A549 (cell line): ENCODE data around the gene TRAK1.

Experiments used
- CHD2 ChIP-seq: fragments of 150-350 bp; IDR thresholded peaks from 2 replicates; pipeline ENCODE4 v1.6.1; 2014; ENCODE audit warnings: low read length; ENCODE audit not compliant: partially characterized antibody
- CTCF ChIP-seq: fragments of >200 bp; sonication (Bioruptor Twin); formaldehyde crosslinking; IDR thresholded peaks from 3 replicates; pipeline ENCODE4 v1.5.1; 2016
- FOXS1 ChIP-seq: fragments of 250-450 bp; sonication (Bioruptor Pico); IDR thresholded peaks from 2 replicates; pipeline ENCODE4 v1.5.0; 2020; ENCODE audit warnings: mild to moderate bottlenecking, moderate library complexity
- POLR2A ChIP-seq: IDR thresholded peaks from 2 replicates; pipeline ENCODE4 v1.6.1; 2012; ENCODE audit warnings: mild to moderate bottlenecking, low read length
- RAD21 ChIP-seq, 2 experiments: fragments of >200 bp in 1 of 2; sonication (Bioruptor Twin) in 1 of 2; formaldehyde crosslinking in 1 of 2; IDR thresholded peaks in 1 of 2; conservative IDR thresholded peaks in 1 of 2; 2 replicates in 1 of 2; 3 replicates in 1 of 2; pipeline ENCODE4 v1.6.1; 2012 to 2018; ENCODE audit warnings: inconsistent platforms in 1 of 2
- RFX5 ChIP-seq: fragments of 450-650 bp; IDR thresholded peaks from 2 replicates; pipeline ENCODE4 v1.7.1; 2014; ENCODE audit warnings: antibody characterized with exemption, mild to moderate bottlenecking, moderate library complexity
- TP53 ChIP-seq: fragments of 250-450 bp; sonication (Bioruptor Pico); IDR thresholded peaks from 2 replicates; pipeline ENCODE4 v1.5.0; 2021; ENCODE audit warnings: mild to moderate bottlenecking, moderate library complexity
- TF ChIP-seq, protein P1 (sequence below): IDR thresholded peaks from 2 replicates; pipeline ENCODE4 v1.6.1; 2012

DNA sequence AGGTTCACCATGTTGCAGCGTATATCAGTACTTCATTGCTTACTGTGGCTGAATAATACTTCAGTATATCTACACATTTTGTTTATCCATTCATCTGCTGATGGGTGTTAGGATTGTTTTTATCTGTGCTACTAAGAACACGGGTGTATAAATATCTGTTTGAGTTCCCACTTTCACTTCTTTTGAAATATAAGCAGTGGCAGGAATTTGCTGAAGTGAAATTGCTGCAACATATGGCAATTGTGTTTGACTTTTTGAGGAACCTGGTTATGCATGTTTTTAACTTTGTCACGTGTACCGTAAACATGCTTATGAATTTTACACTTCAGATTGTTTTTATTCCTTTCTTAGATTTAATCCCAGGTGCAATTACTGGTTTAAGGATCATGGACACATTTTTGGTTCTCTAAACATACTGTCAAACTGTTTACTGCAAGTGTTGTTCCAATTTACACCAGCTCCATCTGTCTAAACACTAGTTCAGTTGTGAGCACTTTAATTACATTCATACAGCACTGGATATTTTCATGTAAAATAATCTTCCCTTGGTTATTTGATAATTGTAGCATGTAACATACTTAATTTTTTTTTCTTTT, 23.1 kb downstream of the TRAK1 start:
- TF ChIP-seq CTCF, result no peak
- TF ChIP-seq TP53 (CRISPR knock-in tag), result no peak
- no peak for TF ChIP-seq CHD2
- TF ChIP-seq POLR2A, result no peak
- no peak for TF ChIP-seq RAD21 (conservative IDR thresholded peaks at IDR 0.05 in 1 of 2, IDR thresholded peaks at IDR 0.05 in 1 of 2)
- no peak for TF ChIP-seq RFX5
- no peak for TF ChIP-seq FOXS1 (CRISPR knock-in tag)
- TF ChIP-seq, protein P1, sequence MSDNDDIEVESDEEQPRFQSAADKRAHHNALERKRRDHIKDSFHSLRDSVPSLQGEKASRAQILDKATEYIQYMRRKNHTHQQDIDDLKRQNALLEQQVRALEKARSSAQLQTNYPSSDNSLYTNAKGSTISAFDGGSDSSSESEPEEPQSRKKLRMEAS, result no peak
